ENCODE data around the gene RPL41. TPM values are rescaled to one million over a fixed set of nuclear protein-coding genes. Genes with fewer than 3 reads are reported as not detected.
"Not testable (repeated sequence)": the region's sequence is repeated elsewhere in the genome, so short reads cannot be mapped to it uniquely, and the experiment has no call there.

Gene RPL41
- total RNA-seq, 1 donor from 2014 or later = 1,819 TPM

GRCh38 chr12:56152756-56153677 lies 36.6 kb downstream of the RPL41 start:
- Histone ChIP-seq H3K27ac (peak overlapping the region; percentile 86 to 91), H3K9me3 (no peaks in the 10 kb centered on the region)

GRCh38 chr12:56153678-56154065 lies 37.2 kb downstream of the RPL41 start:
- Histone ChIP-seq H3K36me3 (no peaks in the 10 kb centered on the region), H3K4me3 (no peak overlapping the region), H3K9me3 (no peaks in the 10 kb centered on the region), H3K27me3 (no peaks in the 10 kb centered on the region), H3K27ac (no peak overlapping the region), H3K4me1 (peaks cover 0 to 25% of the 10 kb centered on the region in 2 donors)
- intact Hi-C loops (cut with DNase I) = no loop called here
- DNase-seq (ENCODE audit: low spot score in 2 of 2) = no peak
- TF ChIP-seq CTCF (IDR thresholded peaks at IDR 0.05) = no peak

More at GRCh38 chr12:56152756-56153677, 36.6 kb downstream of the RPL41 start:
- H3K4me3 ChIP-seq = peak overlapping the region; percentile 68 to 93
- TF ChIP-seq CTCF (IDR thresholded peaks at IDR 0.05) = no peak
- H3K36me3 ChIP-seq = no peaks in the 10 kb centered on the region
- H3K27me3 ChIP-seq = no peaks in the 10 kb centered on the region
- intact Hi-C loops (cut with DNase I) = no loop called here
- no peak for DNase-seq (ENCODE audit: low spot score in 2 of 2)
- H3K4me1 ChIP-seq = peaks cover 0 to 25% of the 10 kb centered on the region in 2 donors

GRCh38 chr12:56154246-56154771 lies 37.9 kb downstream of the RPL41 start:
- DNase-seq (ENCODE audit: low spot score in 2 of 2) = no peak
- Histone ChIP-seq H3K9me3 (no peaks in the 10 kb centered on the region), H3K4me1 (peaks cover 0 to 25% of the 10 kb centered on the region in 2 donors), H3K27me3 (no peaks in the 10 kb centered on the region), H3K27ac (no peak overlapping the region), H3K4me3 (no peak overlapping the region), H3K36me3 (peaks cover 1 to 2% of the 10 kb centered on the region in 2 donors)
- TF ChIP-seq CTCF (IDR thresholded peaks at IDR 0.05) = no peak
- intact Hi-C loops (cut with DNase I) = no loop called here

GRCh38 chr12:56154818-56155217 lies 38.4 kb downstream of the RPL41 start:
- Histone ChIP-seq H3K4me1 (peaks cover 3 to 27% of the 10 kb centered on the region in 2 donors), H3K9me3 (no peaks in the 10 kb centered on the region), H3K27ac (no peak overlapping the region), H3K27me3 (no peaks in the 10 kb centered on the region), H3K36me3 (peaks cover 6 to 7% of the 10 kb centered on the region in 2 donors), H3K4me3 (no peak overlapping the region)
- intact Hi-C loops (cut with DNase I) = no loop called here
- DNase-seq (ENCODE audit: low spot score in 2 of 2) = no peak
- no peak for TF ChIP-seq CTCF (IDR thresholded peaks at IDR 0.05)

- peaks cover 6 to 32% of the 10 kb centered on the region in 2 donors for H3K4me1 ChIP-seq
- DNase-seq (ENCODE audit: low spot score in 2 of 2) = no peak
- H3K27ac ChIP-seq = no peak overlapping the region
- H3K36me3 ChIP-seq = peaks cover 11 to 12% of the 10 kb centered on the region in 2 donors
- intact Hi-C loops (cut with DNase I) = no loop called here
- no peaks in the 10 kb centered on the region for H3K9me3 ChIP-seq
- H3K4me3 ChIP-seq = no peak overlapping the region
- H3K27me3 ChIP-seq = no peaks in the 10 kb centered on the region
- TF ChIP-seq CTCF (IDR thresholded peaks at IDR 0.05) = no peak
Observed at GRCh38 chr12:56155256-56155845, 38.9 kb downstream of the RPL41 start.

- H3K27me3 ChIP-seq; DNase-seq (ENCODE audit: low spot score in 2 of 2); H3K9me3 ChIP-seq; intact Hi-C loops (cut with DNase I): not testable (repeated sequence)
- H3K27ac ChIP-seq = peak overlapping the region; percentile 91 to 94
- H3K36me3 ChIP-seq = peaks cover 24 to 25% of the 10 kb centered on the region in 2 donors
- peaks cover 10 to 41% of the 10 kb centered on the region in 2 donors for H3K4me1 ChIP-seq
- H3K4me3 ChIP-seq = peak overlapping the region; percentile 83 to 96
Observed at GRCh38 chr12:56156464-56157200, 40.2 kb downstream of the RPL41 start.

Measured in ascending aorta (tissue), 2 donors.